H9 (cell line): ENCODE measurements around the gene PPP1CC. TPM values are rescaled to one million over a fixed set of nuclear protein-coding genes. Genes with fewer than 3 reads are reported as not detected.
A peak's percentile ranks its signal among the peaks of the same experiment; 100 is the strongest.

Source experiments
- DNase-seq: peaks from one replicate; pipeline ENCODE4 v3.0.0-alpha.2; 2017
- H2AFZ ChIP-seq: one replicate; pipeline ENCODE4 v1.6.1; 2013; ENCODE audit warnings: mild to moderate bottlenecking, low read length, control low read depth, moderate library complexity
- H2AK5ac ChIP-seq: 2 replicates; pipeline ENCODE4 v1.6.1; 2013; ENCODE audit warnings: low read length, control low read depth, mixed read lengths; ENCODE audit not compliant: insufficient read length
- H2BK120ac ChIP-seq: one replicate; pipeline ENCODE4 v1.6.1; 2013; ENCODE audit warnings: low read depth, mild to moderate bottlenecking, low read length, control low read depth, inconsistent platforms; ENCODE audit not compliant: poor library complexity, severe bottlenecking
- H2BK12ac ChIP-seq: 2 replicates; pipeline ENCODE4 v1.6.1; 2013; ENCODE audit warnings: low read length, control low read depth, mixed read lengths, low read depth; ENCODE audit not compliant: insufficient read length
- H2BK15ac ChIP-seq: 2 replicates; pipeline ENCODE4 v1.6.1; 2013; ENCODE audit warnings: low read depth, low read length, control low read depth
- H2BK20ac ChIP-seq: one replicate; pipeline ENCODE4 v1.6.1; 2013; ENCODE audit warnings: low read depth, mild to moderate bottlenecking, low read length, control low read depth, inconsistent platforms; ENCODE audit not compliant: poor library complexity, severe bottlenecking
- H2BK5ac ChIP-seq: 2 replicates; pipeline ENCODE4 v1.6.1; 2013; ENCODE audit warnings: low read length, control low read depth, mixed read lengths; ENCODE audit not compliant: insufficient read length
- H3K14ac ChIP-seq: 2 replicates; pipeline ENCODE4 v1.6.1; 2013; ENCODE audit warnings: low read length, control low read depth; ENCODE audit not compliant: insufficient read depth
- H3K18ac ChIP-seq: 2 replicates; pipeline ENCODE4 v1.6.1; 2013; ENCODE audit warnings: low read depth, mild to moderate bottlenecking, mixed read lengths, low read length, control low read depth; ENCODE audit not compliant: insufficient read length
- H3K23ac ChIP-seq: 2 replicates; pipeline ENCODE4 v1.6.1; 2013; ENCODE audit warnings: low read length, control low read depth, mixed read lengths, low read depth; ENCODE audit not compliant: insufficient read length
- H3K23me2 ChIP-seq: 2 replicates; pipeline ENCODE4 v1.6.1; 2013; ENCODE audit warnings: low read depth, mild to moderate bottlenecking, mixed read lengths, low read length, control low read depth; ENCODE audit not compliant: insufficient read length, poor library complexity, severe bottlenecking
- H3K27ac ChIP-seq: 2 replicates; pipeline ENCODE4 v1.5.1; 2013; ENCODE audit warnings: low read length, control low read depth, mixed read lengths, low read depth; ENCODE audit not compliant: insufficient read length
- H3K27me3 ChIP-seq: 2 replicates; pipeline ENCODE4 v1.6.1; 2013; ENCODE audit warnings: low read length, control low read depth, inconsistent platforms; ENCODE audit not compliant: insufficient read depth
- H3K4ac ChIP-seq: 2 replicates; pipeline ENCODE4 v1.6.1; 2013; ENCODE audit warnings: low read depth, mild to moderate bottlenecking, control low read depth, inconsistent platforms, low read length, moderate library complexity
- H3K4me1 ChIP-seq: 2 replicates; pipeline ENCODE4 v1.6.1; 2013; ENCODE audit warnings: low read length, control low read depth, inconsistent platforms; ENCODE audit not compliant: insufficient read depth
- H3K4me2 ChIP-seq: 2 replicates; pipeline ENCODE4 v1.6.1; 2013; ENCODE audit warnings: low read length, control low read depth, mixed read lengths; ENCODE audit not compliant: insufficient read length, insufficient read depth
- H3K56ac ChIP-seq: 2 replicates; pipeline ENCODE4 v1.6.1; 2013; ENCODE audit warnings: low read depth, mild to moderate bottlenecking, mixed read lengths, low read length, control low read depth; ENCODE audit not compliant: insufficient read length
- H3K79me1 ChIP-seq: 2 replicates; pipeline ENCODE4 v1.6.1; 2013; ENCODE audit warnings: low read depth, mild to moderate bottlenecking, moderate library complexity, low read length, control low read depth, inconsistent platforms; ENCODE audit not compliant: insufficient read depth, poor library complexity, severe bottlenecking
- H3K79me2 ChIP-seq: 2 replicates; pipeline ENCODE4 v1.6.1; 2013; ENCODE audit warnings: low read length, control low read depth, inconsistent platforms; ENCODE audit not compliant: insufficient read depth
- H3K9ac ChIP-seq: 2 replicates; pipeline ENCODE4 v1.6.1; 2013; ENCODE audit warnings: low read length, control low read depth, mixed read lengths; ENCODE audit not compliant: insufficient read length; ENCODE audit errors: extremely low read depth
- H3K9me3 ChIP-seq: one replicate; pipeline ENCODE4 v1.6.1; 2013; ENCODE audit warnings: low read depth, low read length, inconsistent platforms; ENCODE audit not compliant: control insufficient read depth
- H3T11ph ChIP-seq: one replicate; pipeline ENCODE4 v1.6.1; 2013; ENCODE audit warnings: mild to moderate bottlenecking, low read length, control low read depth, inconsistent platforms
- H4K20me1 ChIP-seq: one replicate; pipeline ENCODE4 v1.6.1; 2013; ENCODE audit not compliant: control insufficient read depth, insufficient read length, insufficient read depth
- H4K5ac ChIP-seq: 2 replicates; pipeline ENCODE4 v1.6.1; 2013; ENCODE audit warnings: low read depth, mild to moderate bottlenecking, mixed read lengths, low read length, control low read depth; ENCODE audit not compliant: insufficient read length
- H4K8ac ChIP-seq: replicated peaks from 2 replicates; pipeline ENCODE4 v1.6.1; 2013; ENCODE audit warnings: low read length, control low read depth, mixed read lengths, low read depth; ENCODE audit not compliant: insufficient read length
- H4K91ac ChIP-seq: 2 replicates; pipeline ENCODE4 v1.6.1; 2013; ENCODE audit warnings: low read depth, mild to moderate bottlenecking, moderate library complexity, mixed read lengths, low read length, control low read depth; ENCODE audit not compliant: insufficient read length
- H3K27ac Mint-ChIP-seq, 3 experiments: 2 replicates in 2 of 3; 3 replicates in 1 of 3; pipeline ENCODE4 v1.8.0; 2020 to 2021; ENCODE audit warnings: mixed read lengths in 3 of 3, mild to moderate bottlenecking in 1 of 3, moderate library complexity in 1 of 3
- H3K27me3 Mint-ChIP-seq: 2 replicates; pipeline ENCODE4 v1.8.0; 2021; ENCODE audit warnings: low read depth, mild to moderate bottlenecking, moderate library complexity, mixed read lengths
- H3K36me3 Mint-ChIP-seq, 3 experiments: 2 replicates in 2 of 3; 3 replicates in 1 of 3; pipeline ENCODE4 v1.8.0; 2020 to 2021; ENCODE audit warnings: low read depth in 3 of 3, mixed read lengths in 3 of 3; ENCODE audit not compliant: insufficient read depth in 1 of 3
- H3K4me1 Mint-ChIP-seq, 2 experiments: 2 replicates each; pipeline ENCODE4 v1.8.0; 2020; ENCODE audit warnings: mixed read lengths in 2 of 2
- H3K4me3 Mint-ChIP-seq, 2 experiments: 2 replicates in 1 of 2; 3 replicates in 1 of 2; pipeline ENCODE4 v1.8.0; 2020 to 2021; ENCODE audit warnings: mild to moderate bottlenecking in 2 of 2, mixed read lengths in 2 of 2, moderate library complexity in 1 of 2
- H3K9me3 Mint-ChIP-seq, 2 experiments: 2 replicates in 1 of 2; 3 replicates in 1 of 2; pipeline ENCODE4 v1.8.0; 2020; ENCODE audit warnings: mild to moderate bottlenecking in 2 of 2, mixed read lengths in 2 of 2, moderate library complexity in 1 of 2
- CTCF ChIP-seq: fragments of 200-600 bp; sonication (generic); conservative IDR thresholded peaks from 3 replicates; pipeline ENCODE4 v1.8.0; 2021; ENCODE audit warnings: antibody characterized with exemption, mild to moderate bottlenecking
- whole genome bisulfite sequencing: extraction: QIAGEN DNeasy Blood & Tissue Kit; methylation state at CpG from one replicate; pipeline ENCODE4 v1.1.7; 2013; ENCODE audit warnings: missing lambda C conversion rate, low lambda C conversion rate, mixed read lengths; ENCODE audit not compliant: insufficient read length; ENCODE audit errors: extremely low coverage; 5-methylcytosine and 5-hydroxymethylcytosine counted together
- total RNA-seq: library from RNA; stranded (reverse); gene quantifications from 2 replicates; pipeline ENCODE4 v1.2.1, GENCODE V29; 2021

PPP1CC gene
- total RNA-seq, 1 experiment from 2014 or later: 286 TPM

DNA sequence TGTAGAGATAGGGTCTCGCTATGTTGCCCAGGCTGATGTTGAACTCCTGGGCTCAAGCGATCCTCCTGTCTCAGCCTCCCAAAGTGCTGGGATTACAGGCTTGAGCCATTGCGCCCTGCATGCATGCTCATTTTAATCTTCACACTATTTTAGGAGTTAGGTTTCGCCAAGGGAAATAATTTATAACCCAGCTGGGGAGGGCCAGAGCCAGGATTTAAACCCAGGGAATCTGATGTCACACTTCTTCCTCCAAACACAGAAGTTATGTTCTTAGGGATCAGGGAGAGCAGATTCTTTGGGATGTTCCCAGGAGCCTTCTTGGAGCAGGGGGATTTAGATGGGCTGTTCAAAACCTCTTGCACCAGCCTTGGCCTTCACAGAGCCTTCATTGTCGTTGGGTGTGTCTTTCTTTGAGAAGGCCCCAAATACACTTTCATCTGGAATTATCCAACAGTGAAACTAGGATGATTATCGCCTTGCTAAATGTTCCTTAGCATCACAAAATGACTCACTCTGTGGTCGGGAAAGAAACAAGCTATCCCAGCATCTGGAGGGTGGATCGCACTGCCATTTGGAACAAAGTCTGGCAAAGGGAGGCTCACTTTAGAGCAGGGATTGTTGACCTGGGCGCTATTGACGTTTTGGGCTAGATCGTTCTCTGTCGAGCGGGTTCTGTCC, 8.2 kb upstream of the PPP1CC start:
- H2AK5ac ChIP-seq: no peak overlapping the region
- H3K56ac ChIP-seq: no peak overlapping the region
- no peaks in the 10 kb centered on the region for H4K20me1 ChIP-seq
- no peak overlapping the region for H3K4me3 Mint-ChIP-seq
- H4K5ac ChIP-seq: no peak overlapping the region
- H3K4me1 ChIP-seq: 0 out of 2 replicates have a peak, but pooled peaks cover 4% of the 10 kb centered on the region
- H3K79me1 ChIP-seq: no peaks in the 10 kb centered on the region
- no peak overlapping the region for H2BK12ac ChIP-seq
- no peak overlapping the region for H2BK120ac ChIP-seq
- H2BK5ac ChIP-seq: no peak overlapping the region
- no peak overlapping the region for H3K18ac ChIP-seq
- no peaks in the 10 kb centered on the region for H3K27me3 ChIP-seq
- H3K23me2 ChIP-seq: no peaks in the 10 kb centered on the region
- no peak overlapping the region for H2BK15ac ChIP-seq
- no peaks in the 10 kb centered on the region for H3K79me2 ChIP-seq
- H3K4me2 ChIP-seq: no peak overlapping the region
- no CpG with 5 or more reads among the region's 13 CpGs for WGBS
- H2BK20ac ChIP-seq: no peak overlapping the region
- H3T11ph ChIP-seq: no peak overlapping the region
- DNase-seq: no peak
- no peaks in the 10 kb centered on the region for H3K27me3 Mint-ChIP-seq
- H3K9ac ChIP-seq: no peak overlapping the region
- H3K14ac ChIP-seq: no peak overlapping the region
- H4K8ac ChIP-seq: no peak overlapping the region
- peak overlapping the region in 1 of 3 experiments; percentile 44; a peak in 1 of 7 replicates for H3K27ac Mint-ChIP-seq
- TF ChIP-seq CTCF: no peak
- H4K91ac ChIP-seq: no peak overlapping the region
- no peaks in the 10 kb centered on the region for H3K36me3 Mint-ChIP-seq
- H2AFZ ChIP-seq: no peak overlapping the region
- no peak overlapping the region for H3K23ac ChIP-seq
- H3K9me3 ChIP-seq: no peaks in the 10 kb centered on the region
- H3K27ac ChIP-seq: no peak overlapping the region
- no peaks in the 10 kb centered on the region for H3K9me3 Mint-ChIP-seq
- H3K4me1 Mint-ChIP-seq: peaks cover 0 to 4% of the 10 kb centered on the region in 2 experiments; a peak in 2 of 4 replicates
- H3K4ac ChIP-seq: no peak overlapping the region
